Endometrium (tissue), 2 donors: ENCODE data around the gene B3GNT5.

ENCODE experiments used
- FAIRE-seq: peaks from 2 replicates; lab custom pipeline; 2012; peaks lifted over from hg19 to GRCh38; lab: Jason Lieb, UNC
- donor health status: control.
- donor health status: control.

The B3GNT5 gene, protein sequence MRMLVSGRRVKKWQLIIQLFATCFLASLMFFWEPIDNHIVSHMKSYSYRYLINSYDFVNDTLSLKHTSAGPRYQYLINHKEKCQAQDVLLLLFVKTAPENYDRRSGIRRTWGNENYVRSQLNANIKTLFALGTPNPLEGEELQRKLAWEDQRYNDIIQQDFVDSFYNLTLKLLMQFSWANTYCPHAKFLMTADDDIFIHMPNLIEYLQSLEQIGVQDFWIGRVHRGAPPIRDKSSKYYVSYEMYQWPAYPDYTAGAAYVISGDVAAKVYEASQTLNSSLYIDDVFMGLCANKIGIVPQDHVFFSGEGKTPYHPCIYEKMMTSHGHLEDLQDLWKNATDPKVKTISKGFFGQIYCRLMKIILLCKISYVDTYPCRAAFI

DNA sequence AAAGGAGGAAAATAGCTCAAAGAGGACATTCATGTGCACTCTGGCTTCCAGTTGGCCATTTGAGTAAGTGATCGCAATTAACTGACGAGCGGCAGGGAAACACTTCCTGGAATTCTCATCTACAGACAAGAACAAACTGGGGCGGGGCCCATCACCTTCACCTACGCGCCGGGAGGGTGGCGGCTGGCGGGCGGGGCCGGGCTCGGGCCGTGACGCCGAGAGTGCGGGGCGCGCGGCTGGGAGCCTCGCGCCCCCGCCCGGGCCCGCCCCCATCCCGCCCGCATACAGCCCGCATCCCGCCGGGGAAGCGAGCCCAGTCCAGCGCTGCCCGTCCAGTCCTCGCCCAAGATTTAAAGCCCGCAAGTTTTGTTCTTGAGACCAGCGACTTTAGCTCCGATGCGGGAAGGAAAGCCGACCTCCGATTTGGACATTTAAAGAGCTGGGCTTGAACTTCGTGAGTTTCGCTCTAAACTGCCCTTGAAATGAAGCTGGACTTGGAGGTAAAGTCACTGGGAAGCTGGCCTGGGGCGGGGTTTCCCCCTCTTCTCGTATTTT is at the start of gene B3GNT5:
B3GNT5 (plus strand) TSS at position 281 of the 555 bp plus-strand sequence. CDS start 16,546 bp downstream, outside the sequence.
- FAIRE-seq, result no peak

DNA sequence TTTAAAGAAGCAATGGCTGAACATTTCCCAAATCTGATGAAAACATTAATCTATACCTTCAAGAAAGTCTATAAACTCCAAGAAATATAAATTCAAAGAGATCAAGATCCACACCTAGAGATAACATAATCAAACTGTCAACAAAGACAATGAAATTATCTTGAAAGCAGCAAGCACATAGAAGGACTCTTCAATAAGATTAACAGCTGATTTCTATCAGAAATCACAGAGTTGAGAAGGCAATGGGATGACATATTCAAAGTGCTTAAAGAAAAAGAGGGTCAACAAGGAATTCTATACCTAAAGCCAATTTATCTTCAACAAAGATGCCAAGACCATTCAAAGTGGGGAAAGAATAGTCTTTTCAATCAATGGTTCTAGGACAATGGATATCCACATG is 49.4 kb upstream of the B3GNT5 start:
- no peak for FAIRE-seq

GRCh38 chr3:183208260-183208659 is 44.8 kb upstream of the B3GNT5 start:
- FAIRE-seq, result no peak

- FAIRE-seq, result no peak
Measured at GRCh38 chr3:183208800-183209199, 44.3 kb upstream of the B3GNT5 start.

- FAIRE-seq, result no peak
Measured at GRCh38 chr3:183210341-183210740, 42.7 kb upstream of the B3GNT5 start.

- FAIRE-seq, result no peak
Measured at GRCh38 chr3:183210862-183211341, 42.2 kb upstream of the B3GNT5 start.

DNA sequence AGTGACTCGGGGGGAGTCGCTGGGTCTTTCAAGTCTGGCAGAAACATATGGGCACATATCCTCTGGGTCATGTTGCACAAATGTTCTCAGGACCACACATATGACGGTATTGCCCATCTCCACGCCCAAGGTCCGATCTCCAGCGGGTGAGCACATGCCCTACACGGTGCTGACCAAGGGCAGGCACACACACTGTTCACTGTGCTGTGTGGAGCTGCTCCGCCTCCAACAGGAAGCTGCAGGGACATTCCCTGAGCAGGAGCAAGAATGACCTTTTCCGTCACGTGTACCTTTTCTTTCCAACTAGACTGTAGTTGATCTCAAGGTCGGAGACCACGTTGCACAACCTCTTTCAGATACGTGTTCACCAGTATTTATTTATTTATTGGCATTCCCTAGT is 41.7 kb upstream of the B3GNT5 start:
- FAIRE-seq, result no peak

- FAIRE-seq, result no peak
Measured at GRCh38 chr3:183212096-183212495, 41.0 kb upstream of the B3GNT5 start.

DNA sequence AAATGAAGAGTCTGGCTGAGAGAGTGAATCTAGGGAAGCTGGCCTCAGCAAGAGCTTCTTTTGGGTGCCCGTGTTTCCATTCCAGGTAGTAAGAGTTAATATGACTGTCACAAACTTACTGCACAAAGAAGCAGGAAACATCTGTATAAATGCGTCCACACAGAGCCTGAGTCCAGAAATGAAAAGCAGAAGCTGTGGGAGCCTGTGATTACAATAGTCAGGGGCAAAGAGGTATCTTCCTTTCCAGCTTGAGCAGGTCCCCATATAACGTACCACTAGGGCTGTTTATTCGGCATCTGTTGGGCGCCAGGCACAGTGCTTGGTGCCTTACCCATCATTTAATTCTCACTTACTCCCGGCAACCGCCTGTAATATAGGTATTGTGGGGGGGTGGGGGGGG is 40.5 kb upstream of the B3GNT5 start:
- FAIRE-seq, result no peak

DNA sequence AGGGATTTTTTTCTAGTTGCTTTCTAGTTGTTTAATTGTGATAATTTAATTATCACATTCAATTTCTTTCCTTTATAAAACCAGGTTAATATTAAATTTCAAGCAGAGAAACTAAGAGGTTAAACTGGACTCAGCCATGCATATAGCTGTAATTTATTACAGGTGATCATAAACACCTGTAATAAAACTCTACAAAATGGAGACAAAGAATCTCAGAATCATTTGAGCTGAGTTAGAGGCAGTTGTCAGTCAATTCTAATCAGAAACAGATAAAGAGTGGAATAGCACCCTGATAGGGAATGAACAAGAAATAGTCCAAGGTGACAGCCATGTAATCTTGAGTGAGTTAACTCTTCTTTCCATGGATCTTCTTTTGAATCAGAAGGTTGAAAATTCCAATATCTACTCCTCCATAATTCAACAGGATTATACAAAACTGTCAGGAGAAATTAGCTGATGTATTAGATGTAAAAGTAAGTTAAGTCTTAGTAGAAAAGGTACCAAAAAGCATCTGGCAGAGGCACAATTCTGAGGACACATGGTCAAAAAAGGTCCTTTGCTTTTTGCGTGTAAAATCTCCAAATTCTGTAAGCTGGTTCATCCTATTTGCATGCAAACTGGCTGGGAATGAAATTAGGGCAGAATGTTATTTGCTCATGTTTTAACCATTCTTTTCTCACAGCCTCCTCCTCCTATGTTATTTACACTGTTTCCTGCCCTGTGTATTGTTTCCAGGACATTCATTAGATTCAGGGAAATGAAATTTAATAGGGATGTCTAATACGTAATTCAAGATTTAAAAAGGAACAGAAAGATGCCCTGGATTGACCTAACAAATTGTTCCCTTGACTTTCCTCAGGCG is 39.4 kb upstream of the B3GNT5 start:
- FAIRE-seq, result no peak

DNA sequence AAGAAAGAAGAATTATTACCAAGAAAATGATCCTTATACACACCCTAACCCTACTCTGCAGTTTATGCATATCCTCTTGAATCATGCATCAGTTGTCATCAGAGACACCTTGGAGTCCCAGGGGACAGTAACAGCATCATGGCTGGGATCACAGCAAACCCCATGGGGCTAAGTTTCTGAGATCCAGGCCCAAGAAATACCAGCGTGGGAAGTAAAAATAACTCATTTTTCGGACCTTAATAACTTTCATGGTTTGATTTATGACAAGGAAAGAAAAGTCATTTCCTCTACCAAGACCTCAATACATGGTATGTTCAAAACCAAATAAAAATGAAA is 38.8 kb upstream of the B3GNT5 start:
- no peak for FAIRE-seq

DNA sequence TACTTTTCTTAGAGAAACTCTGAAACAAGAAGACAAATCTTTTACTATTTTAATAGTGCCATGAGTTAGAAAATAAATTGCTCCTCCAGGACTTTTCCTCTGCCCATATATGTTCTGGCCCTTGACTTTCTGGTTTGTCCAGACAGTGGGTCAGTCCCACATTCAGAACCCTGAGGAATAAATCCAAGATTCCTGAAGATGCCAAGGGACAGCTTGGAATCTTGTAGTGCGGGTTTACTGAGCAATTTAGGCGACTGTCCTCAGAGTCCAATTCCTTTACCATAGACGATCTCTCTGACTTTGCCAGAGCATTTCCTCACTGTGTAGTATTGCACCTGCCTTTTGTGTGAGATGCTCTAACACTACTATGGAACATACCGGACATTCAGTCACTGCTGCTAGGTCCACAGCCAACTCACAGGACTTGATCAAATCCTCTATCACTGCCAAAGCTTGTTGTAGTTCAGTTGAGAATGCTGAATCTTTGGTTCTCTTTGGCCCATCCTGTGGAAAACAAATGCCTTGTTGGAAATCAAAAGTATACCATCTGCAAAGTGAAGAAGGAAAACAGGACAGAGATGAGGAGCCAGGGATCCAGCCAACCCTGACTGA is 37.4 kb upstream of the B3GNT5 start:
- FAIRE-seq, result no peak

GRCh38 chr3:183217548-183218332 is 35.3 kb upstream of the B3GNT5 start:
- no peak for FAIRE-seq

- no peak for FAIRE-seq
Measured at GRCh38 chr3:183218826-183219225, 34.2 kb upstream of the B3GNT5 start.

DNA sequence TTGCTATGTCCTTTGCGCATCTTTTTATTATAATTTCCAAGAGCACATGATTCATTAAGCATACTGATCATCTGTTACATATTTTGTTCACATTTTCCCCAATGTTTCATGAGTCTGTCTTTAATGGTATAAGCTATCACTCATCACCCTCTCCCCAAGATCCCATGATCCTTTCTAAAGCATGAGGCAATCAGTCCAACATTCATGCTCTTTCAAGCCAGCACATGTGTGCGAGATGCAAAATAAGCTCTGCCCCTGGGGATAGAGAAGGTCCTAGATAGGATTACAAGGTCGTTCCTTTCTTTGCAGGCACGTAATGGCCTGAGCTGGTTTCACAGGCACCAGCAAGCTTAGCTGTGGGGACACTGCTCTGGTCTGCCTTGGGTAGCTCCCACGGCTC is 32.2 kb upstream of the B3GNT5 start:
- no peak for FAIRE-seq

DNA sequence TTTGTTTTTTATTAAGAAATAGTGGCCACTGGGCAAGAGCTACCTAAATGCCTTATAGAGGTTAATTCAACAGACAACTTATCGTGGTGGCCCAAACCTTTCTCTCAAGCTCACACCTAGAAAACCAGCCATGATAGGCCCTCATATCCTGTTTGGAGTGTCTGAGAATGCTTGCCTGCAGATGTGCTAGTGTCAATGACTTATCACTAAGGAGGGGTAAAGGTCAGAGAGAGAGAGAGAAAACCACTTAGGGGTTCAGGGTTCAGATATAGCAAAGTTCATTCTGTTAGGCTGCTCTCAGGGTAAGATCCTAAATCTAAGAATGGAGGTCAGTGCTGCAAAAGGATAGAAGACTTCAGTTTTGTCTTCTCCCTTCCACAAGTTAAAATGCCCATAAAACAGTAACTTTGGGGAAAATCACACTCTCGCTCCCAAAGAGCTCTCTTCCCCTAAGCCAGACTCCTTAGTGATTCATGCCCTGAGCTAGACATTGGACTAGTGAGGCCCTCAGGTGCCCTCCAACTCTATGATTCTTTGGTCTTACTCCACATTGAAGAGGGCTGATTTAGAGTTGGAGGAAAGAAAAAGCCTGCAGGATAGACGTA is 30.3 kb upstream of the B3GNT5 start:
- FAIRE-seq, result no peak

DNA sequence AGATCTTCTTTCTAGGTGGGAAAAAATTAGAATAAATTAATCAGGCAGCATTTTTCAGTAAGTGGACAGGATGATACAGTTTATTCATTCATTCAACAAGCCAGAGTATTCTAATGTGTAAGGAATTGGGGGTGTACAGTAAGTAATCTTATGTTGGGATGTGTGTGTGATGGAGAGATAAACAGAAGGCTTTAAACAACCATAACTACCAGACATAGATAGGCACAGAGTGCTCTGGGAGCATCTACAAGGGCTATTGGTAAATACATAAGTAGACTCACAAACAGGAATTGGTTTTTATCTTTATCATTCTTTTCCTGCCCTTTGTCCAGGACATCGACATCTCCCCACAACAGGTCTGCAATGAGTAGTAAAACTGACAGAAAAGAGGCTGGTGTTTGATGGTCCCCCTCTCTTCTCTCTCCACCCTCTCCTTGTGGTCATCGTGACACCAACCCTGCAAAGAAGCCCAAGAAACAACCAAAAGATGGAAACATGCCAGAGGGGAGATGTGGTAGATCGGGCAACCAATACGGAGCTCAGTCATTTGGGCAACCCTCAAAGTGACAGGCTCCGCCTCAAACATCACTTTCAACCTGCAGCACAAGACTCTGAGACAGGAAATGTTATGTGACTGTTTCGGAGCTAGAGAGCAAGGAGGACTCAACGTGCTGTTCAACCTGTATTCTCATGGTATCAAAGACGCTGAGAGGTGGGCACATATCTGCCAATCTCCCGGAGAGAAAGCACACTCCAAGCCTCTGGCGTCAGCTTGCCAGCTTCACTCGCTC is 28.7 kb upstream of the B3GNT5 start:
- FAIRE-seq, result no peak

DNA sequence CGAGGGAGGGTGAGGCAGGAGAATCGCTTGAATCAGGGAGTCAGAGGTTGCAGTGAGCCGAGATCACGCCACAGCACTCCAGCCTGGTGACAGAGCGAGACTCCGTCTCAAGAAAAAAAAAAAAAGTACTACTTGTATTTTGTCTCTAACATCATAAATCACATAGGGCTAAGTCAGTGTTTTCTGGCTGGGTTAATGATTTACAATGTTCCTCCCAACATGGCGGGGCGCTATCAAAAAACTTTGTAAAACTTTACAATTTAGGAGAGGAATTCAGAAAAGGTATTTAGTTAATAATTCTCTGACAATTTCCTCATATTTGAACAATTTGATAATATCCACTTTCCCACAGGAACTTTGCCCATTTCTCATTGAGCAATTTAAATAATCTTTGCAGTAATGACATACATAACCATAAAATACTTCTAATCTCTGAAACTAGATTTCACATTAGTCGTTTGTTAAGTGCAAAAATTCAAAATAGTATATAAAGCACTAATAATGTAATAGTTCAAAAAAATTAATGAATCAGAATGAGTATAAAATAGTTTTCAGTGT is 26.6 kb upstream of the B3GNT5 start:
- FAIRE-seq, result no peak

- FAIRE-seq, result no peak
Measured at GRCh38 chr3:183227586-183227985, 25.5 kb upstream of the B3GNT5 start.

DNA sequence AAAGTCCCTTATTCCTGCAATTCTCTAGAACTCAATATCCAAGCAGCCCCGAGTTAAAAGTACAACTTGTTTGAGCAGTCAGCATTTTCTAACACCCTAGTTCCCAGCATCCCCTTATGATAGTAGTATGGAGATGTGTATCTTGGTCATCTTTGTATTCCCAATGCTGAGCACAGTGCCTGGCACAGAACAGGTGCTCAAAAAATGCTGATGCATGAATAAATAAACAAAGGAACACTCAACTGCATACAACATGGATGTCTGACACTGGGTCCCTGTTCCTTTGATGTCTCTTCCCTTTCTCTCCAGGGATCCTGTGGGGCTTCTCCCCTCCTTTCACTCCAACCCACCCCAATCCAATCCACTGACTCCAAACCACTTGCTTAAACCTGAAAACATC is 23.9 kb upstream of the B3GNT5 start:
- no peak for FAIRE-seq
